Right lobe of liver (tissue), 6 donors: ENCODE data around the gene ABCA12. TPM values are rescaled to one million over a fixed set of nuclear protein-coding genes. Genes with fewer than 3 reads are reported as not detected.

Source experiments
- ATAC-seq, 4 donors: fragments of 200-7000 bp; cut with Tn5 transposase; one replicate each; pipeline ENCODE4 v1.9.1; 2020; ENCODE audit warnings: mild to moderate bottlenecking in 4 of 4, moderate library complexity in 4 of 4
- DNase-seq, 3 donors: peaks; one replicate each; pipeline ENCODE4 v3.0.0-alpha.2; 2020
- H3K27ac ChIP-seq, 3 donors: fragments of 200-600 bp; one replicate each; pipeline ENCODE4 v1.8.0; 2022
- H3K27me3 ChIP-seq, 2 donors: fragments of 200-600 bp; one replicate each; pipeline ENCODE4 v1.8.0; 2022
- H3K36me3 ChIP-seq, 4 donors: fragments of 200-600 bp; sonication (generic) in 1 of 4; one replicate each; pipeline versions ENCODE4 v1.5.1 to v1.8.0; 2017 to 2022; ENCODE audit warnings: control low read depth in 1 of 4
- H3K4me1 ChIP-seq, 4 donors: fragments of 200-600 bp; sonication (generic) in 1 of 4; one replicate each; pipeline versions ENCODE4 v1.5.1 to v1.8.0; 2017 to 2022; ENCODE audit warnings: control low read depth in 1 of 4
- H3K4me3 ChIP-seq, 3 donors: fragments of 200-600 bp; one replicate each; pipeline ENCODE4 v1.8.0; 2022
- H3K9me3 ChIP-seq, 4 donors: fragments of 200-600 bp; sonication (generic) in 1 of 4; one replicate each; pipeline versions ENCODE4 v1.5.1 to v1.8.0; 2017 to 2022; ENCODE audit warnings: control low read depth in 1 of 4
- CTCF ChIP-seq, 4 donors: fragments of 200-600 bp in 3 of 4; fragments of 450-650 bp in 1 of 4; IDR thresholded peaks; one replicate each; pipeline versions ENCODE4 v1.5.1 to v1.8.0; 2016 to 2022; ENCODE audit warnings: antibody characterized with exemption in 4 of 4, mild to moderate bottlenecking in 2 of 4
- POLR2A ChIP-seq: fragments of 450-650 bp; IDR thresholded peaks from one replicate; pipeline ENCODE4 v1.6.1; 2017; ENCODE audit warnings: antibody characterized with exemption, mild to moderate bottlenecking
- WGBS: methylation state at CpG from one replicate; pipeline ENCODE4 v1.1.6; 2018; ENCODE audit warnings: low coverage, low lambda C conversion rate; ENCODE audit not compliant: insufficient coverage; ENCODE audit errors: missing lambda C conversion rate; 5-methylcytosine and 5-hydroxymethylcytosine counted together
- intact Hi-C, 2 donors: fragments of 100-400 bp; cut with DNase I; formaldehyde crosslinking; loops; one replicate each; pipeline versions ENCODE4 v1.11.2 to v1.14.1; 2022
- total RNA-seq, 6 experiments: library from RNA; depleted of rRNA in 2 of 6; stranded (reverse); fragments of >200 nt in 2 of 6; fragmentation: NEBNext Ultra II Directional in 3 of 6; extraction: Animal tissue kit (Norgen Biotek cat#: 25700) in 3 of 6; gene quantifications; one replicate each; pipeline versions ENCODE4 v1.1.0 to v1.2.4, GENCODE V29; 2016 to 2023
- donor health status: DM: no; HTN: yes; CAD: no.
- donor health status: DM: no; HTN: no; CAD: no.
- donor health status: DM: no; HTN: no; CAD: no.
- donor health status: DM: no; HTN: yes; CAD: no.
- donor health status: DM: no; HTN: yes; CAD: no.

ABCA12 gene
- total RNA-seq, 6 experiments from 2014 or later = not detected

GRCh38 chr2:214899751-214900150 is 238.7 kb downstream of the ABCA12 start:
- intact Hi-C loops = no loop called here
- no peak for ATAC-seq

GRCh38 chr2:214896274-214896673 is 242.2 kb downstream of the ABCA12 start:
- no peak overlapping the region for H3K4me3 ChIP-seq
- no peaks in the 10 kb centered on the region for H3K9me3 ChIP-seq
- intact Hi-C loops = no loop called here
- DNase-seq (no peak), ATAC-seq (no peak)
- no peak overlapping the region for H3K27ac ChIP-seq
- 100% methylated on average over 1 of the region's 1 CpG for WGBS
- H3K36me3 ChIP-seq = no peaks in the 10 kb centered on the region
- H3K27me3 ChIP-seq = no peaks in the 10 kb centered on the region
- no peaks in the 10 kb centered on the region for H3K4me1 ChIP-seq
- TF ChIP-seq POLR2A (no peak), CTCF (IDR thresholded peaks at IDR 0.05) (no peak)

More at GRCh38 chr2:214899751-214900150, 238.7 kb downstream of the ABCA12 start:
- Histone ChIP-seq H3K27me3 (no peaks in the 10 kb centered on the region), H3K27ac (no peak overlapping the region), H3K36me3 (no peaks in the 10 kb centered on the region), H3K9me3 (no peaks in the 10 kb centered on the region), H3K4me3 (no peak overlapping the region), H3K4me1 (no peaks in the 10 kb centered on the region)
- WGBS = 77% methylated on average over 4 of the region's 4 CpGs
- DNase-seq = no peak
- TF ChIP-seq CTCF (IDR thresholded peaks at IDR 0.05) = no peak
- no peak for TF ChIP-seq POLR2A

GRCh38 chr2:214895469-214895868 is 243.0 kb downstream of the ABCA12 start:
- ATAC-seq (no peak), DNase-seq (no peak)
- WGBS = 83% methylated on average over 3 of the region's 3 CpGs
- Histone ChIP-seq H3K4me3 (no peak overlapping the region), H3K9me3 (no peaks in the 10 kb centered on the region), H3K27me3 (no peaks in the 10 kb centered on the region), H3K36me3 (no peaks in the 10 kb centered on the region), H3K4me1 (no peaks in the 10 kb centered on the region), H3K27ac (no peak overlapping the region)
- intact Hi-C loops = no loop called here
- no peak for TF ChIP-seq POLR2A
- TF ChIP-seq CTCF (IDR thresholded peaks at IDR 0.05) = no peak

GRCh38 chr2:214889301-214889700 is 249.1 kb downstream of the ABCA12 start:
- no peak for TF ChIP-seq POLR2A
- TF ChIP-seq CTCF (IDR thresholded peaks at IDR 0.05) = no peak
- ATAC-seq (no peak), DNase-seq (no peak)
- Histone ChIP-seq H3K27ac (no peak overlapping the region), H3K4me3 (no peak overlapping the region), H3K27me3 (no peaks in the 10 kb centered on the region), H3K36me3 (no peaks in the 10 kb centered on the region), H3K9me3 (no peaks in the 10 kb centered on the region), H3K4me1 (no peaks in the 10 kb centered on the region)
- WGBS = 63% methylated on average over 2 of the region's 2 CpGs
- intact Hi-C loops = no loop called here

- H3K4me3 ChIP-seq = no peak overlapping the region
- no peaks in the 10 kb centered on the region for H3K4me1 ChIP-seq
- H3K27ac ChIP-seq = no peak overlapping the region
- no peaks in the 10 kb centered on the region for H3K36me3 ChIP-seq
- H3K27me3 ChIP-seq = no peaks in the 10 kb centered on the region
- ATAC-seq (no peak), DNase-seq (no peak)
- 89% methylated on average over 5 of the region's 6 CpGs for WGBS
- no peaks in the 10 kb centered on the region for H3K9me3 ChIP-seq
- intact Hi-C loops = no loop called here
- TF ChIP-seq CTCF (IDR thresholded peaks at IDR 0.05) = no peak
- no peak for TF ChIP-seq POLR2A
Measured at GRCh38 chr2:214881647-214882202, 256.7 kb downstream of the ABCA12 start.
